ENCODE results near the gene E4F1. TPM values are rescaled to one million over a fixed set of nuclear protein-coding genes. Genes with fewer than 3 reads are reported as not detected.
"Not testable (repeated sequence)": the region's sequence is repeated elsewhere in the genome, so short reads cannot be mapped to it uniquely, and the experiment has no call there.

Gene E4F1
- total and polyA plus RNA-seq, 2 experiments from 2014 or later, result 13.5 to 32.7 TPM

- no peak overlapping the region for H2AFZ ChIP-seq
- DNase-seq, result no peak
- H3K9me3 ChIP-seq (ENCODE audit: low read depth), result no peaks in the 10 kb centered on the region
- no peaks in the 10 kb centered on the region for H3K9me2 ChIP-seq (ENCODE audit: insufficient read depth)
- H3K4me1 ChIP-seq (ENCODE audit: insufficient read depth), result peaks cover 14% of the 10 kb centered on the region; the same call in 1 of the 2 replicates
- H3K4me2 ChIP-seq (ENCODE audit: unreplicated experiment), result no peak overlapping the region
- no peak for TF ChIP-seq EZH2 (IDR thresholded peaks at IDR 0.05; ENCODE audit: insufficient read depth, poor library complexity, severe bottlenecking)
- peaks cover 59% of the 10 kb centered on the region for H3K79me2 ChIP-seq (ENCODE audit: insufficient read depth)
- 0 out of 2 replicates have a peak, but pooled peaks cover 3% of the 10 kb centered on the region for H4K20me1 ChIP-seq (ENCODE audit: insufficient read depth)
- H3K27ac ChIP-seq, result no peak overlapping the region
- peaks cover 44% of the 10 kb centered on the region for H3K36me3 ChIP-seq (ENCODE audit: low read depth)
- no peak overlapping the region for H3K9ac ChIP-seq
- WGBS, 2 experiments (ENCODE audit: low coverage in 1 of 2, low lambda C conversion rate in 2 of 2, missing lambda C conversion rate in 2 of 2), result 83 to 86% methylated on average over 11 of the region's 11 CpGs
- peaks cover 36% of the 10 kb centered on the region for H3F3A ChIP-seq (ENCODE audit: insufficient read depth)
- in situ Hi-C loops (cut with MboI), result no loop called here
- no peaks in the 10 kb centered on the region for H3K27me3 ChIP-seq (replicated peaks; ENCODE audit: insufficient read depth)
- H3K4me3 ChIP-seq, result no peak overlapping the region
Measured at GRCh38 chr16:2253293-2253692, 29.9 kb downstream of the E4F1 start.

- WGBS, 2 experiments (ENCODE audit: low coverage in 1 of 2, low lambda C conversion rate in 2 of 2, missing lambda C conversion rate in 2 of 2), result 89 to 90% methylated on average over 12 of the region's 12 CpGs
- Histone ChIP-seq H3K4me3 (no peak overlapping the region), H3F3A (ENCODE audit: insufficient read depth) (peaks cover 58% of the 10 kb centered on the region), H2AFZ (no peak overlapping the region), H3K4me1 (ENCODE audit: insufficient read depth) (peaks cover 5% of the 10 kb centered on the region; the same call in 1 of the 2 replicates), H3K27me3 (replicated peaks; ENCODE audit: insufficient read depth) (no peaks in the 10 kb centered on the region), H3K9me3 (ENCODE audit: low read depth) (no peaks in the 10 kb centered on the region), H4K20me1 (ENCODE audit: insufficient read depth) (0 out of 2 replicates have a peak, but pooled peaks cover 3% of the 10 kb centered on the region), H3K4me2 (ENCODE audit: unreplicated experiment) (no peak overlapping the region), H3K9me2 (ENCODE audit: insufficient read depth) (no peaks in the 10 kb centered on the region), H3K9ac (no peak overlapping the region), H3K36me3 (ENCODE audit: low read depth) (peaks cover 75% of the 10 kb centered on the region), H3K79me2 (ENCODE audit: insufficient read depth) (peaks cover 68% of the 10 kb centered on the region), H3K27ac (no peak overlapping the region)
- in situ Hi-C loops (cut with MboI), result no loop called here
- no peak for DNase-seq
- TF ChIP-seq EZH2 (IDR thresholded peaks at IDR 0.05; ENCODE audit: insufficient read depth, poor library complexity, severe bottlenecking) (no peak), EZH2phosphoT487 (IDR thresholded peaks at IDR 0.05; ENCODE audit: insufficient read depth, low read depth) (no peak)
Measured at GRCh38 chr16:2256531-2257140, 33.2 kb downstream of the E4F1 start.

GRCh38 chr16:2257726-2258125, 34.3 kb downstream of the E4F1 start:
- TF ChIP-seq EZH2 (IDR thresholded peaks at IDR 0.05; ENCODE audit: insufficient read depth, poor library complexity, severe bottlenecking) (no peak), EZH2phosphoT487 (IDR thresholded peaks at IDR 0.05; ENCODE audit: insufficient read depth, low read depth) (no peak)
- Histone ChIP-seq H3K79me2 (ENCODE audit: insufficient read depth) (peaks cover 79% of the 10 kb centered on the region), H4K20me1 (ENCODE audit: insufficient read depth) (0 out of 2 replicates have a peak, but pooled peaks cover 3% of the 10 kb centered on the region), H2AFZ (no peak overlapping the region), H3K27ac (no peak overlapping the region), H3K9me2 (ENCODE audit: insufficient read depth) (no peaks in the 10 kb centered on the region), H3K9ac (no peak overlapping the region), H3K27me3 (replicated peaks; ENCODE audit: insufficient read depth) (no peaks in the 10 kb centered on the region), H3K4me1 (ENCODE audit: insufficient read depth) (no peaks in the 10 kb centered on the region), H3F3A (ENCODE audit: insufficient read depth) (peaks cover 50% of the 10 kb centered on the region), H3K9me3 (ENCODE audit: low read depth) (no peaks in the 10 kb centered on the region), H3K4me3 (no peak overlapping the region), H3K4me2 (ENCODE audit: unreplicated experiment) (no peak overlapping the region), H3K36me3 (ENCODE audit: low read depth) (peaks cover 86% of the 10 kb centered on the region)
- DNase-seq, result no peak
- WGBS, 2 experiments (ENCODE audit: low coverage in 1 of 2, low lambda C conversion rate in 2 of 2, missing lambda C conversion rate in 2 of 2), result 89 to 91% methylated on average over 6 of the region's 6 CpGs
- in situ Hi-C loops (cut with MboI), result no loop called here

GRCh38 chr16:2258530-2258929, 35.1 kb downstream of the E4F1 start:
- H4K20me1 ChIP-seq (ENCODE audit: insufficient read depth); H3K9me2 ChIP-seq (ENCODE audit: insufficient read depth); H3K4me3 ChIP-seq; H2AFZ ChIP-seq; H3K27ac ChIP-seq; DNase-seq; H3K4me2 ChIP-seq (ENCODE audit: unreplicated experiment); in situ Hi-C loops (cut with MboI); H3K4me1 ChIP-seq (ENCODE audit: insufficient read depth); H3K9me3 ChIP-seq (ENCODE audit: low read depth); H3K27me3 ChIP-seq (replicated peaks; ENCODE audit: insufficient read depth); H3K9ac ChIP-seq: not testable (repeated sequence)
- peaks cover 86% of the 10 kb centered on the region for H3K36me3 ChIP-seq (ENCODE audit: low read depth)
- WGBS, 2 experiments (ENCODE audit: low coverage in 1 of 2, low lambda C conversion rate in 2 of 2, missing lambda C conversion rate in 2 of 2), result 96 to 97% methylated on average over 7 of the region's 7 CpGs
- H3F3A ChIP-seq (ENCODE audit: insufficient read depth), result peaks cover 45% of the 10 kb centered on the region
- H3K79me2 ChIP-seq (ENCODE audit: insufficient read depth), result peaks cover 87% of the 10 kb centered on the region

GRCh38 chr16:2260250-2260649, 36.9 kb downstream of the E4F1 start:
- Histone ChIP-seq H3K36me3 (ENCODE audit: low read depth) (peaks cover 77% of the 10 kb centered on the region), H3K4me1 (ENCODE audit: insufficient read depth) (no peaks in the 10 kb centered on the region), H3K27ac (no peak overlapping the region), H3K4me2 (ENCODE audit: unreplicated experiment) (no peak overlapping the region), H3F3A (ENCODE audit: insufficient read depth) (peaks cover 35% of the 10 kb centered on the region), H3K9me3 (ENCODE audit: low read depth) (no peaks in the 10 kb centered on the region), H3K79me2 (ENCODE audit: insufficient read depth) (peaks cover 100% of the 10 kb centered on the region), H2AFZ (no peak overlapping the region), H3K9me2 (ENCODE audit: insufficient read depth) (no peaks in the 10 kb centered on the region), H4K20me1 (ENCODE audit: insufficient read depth) (peaks cover 12% of the 10 kb centered on the region; the same call in 1 of the 2 replicates), H3K4me3 (no peak overlapping the region), H3K9ac (no peak overlapping the region), H3K27me3 (replicated peaks; ENCODE audit: insufficient read depth) (no peaks in the 10 kb centered on the region)
- in situ Hi-C loops (cut with MboI), result no loop called here
- WGBS, 2 experiments (ENCODE audit: low coverage in 1 of 2, low lambda C conversion rate in 2 of 2, missing lambda C conversion rate in 2 of 2), result 92 to 93% methylated on average over 8 of the region's 8 CpGs
- DNase-seq, result no peak
- TF ChIP-seq EZH2 (IDR thresholded peaks at IDR 0.05; ENCODE audit: insufficient read depth, poor library complexity, severe bottlenecking), result no peak
- TF ChIP-seq EZH2phosphoT487 (IDR thresholded peaks at IDR 0.05; ENCODE audit: insufficient read depth, low read depth), result no peak

GRCh38 chr16:2263026-2263425, 39.6 kb downstream of the E4F1 start:
- Histone ChIP-seq H3K36me3 (ENCODE audit: low read depth) (peaks cover 57% of the 10 kb centered on the region), H3F3A (ENCODE audit: insufficient read depth) (peaks cover 27% of the 10 kb centered on the region; the same call in 1 of the 2 replicates), H3K4me1 (ENCODE audit: insufficient read depth) (peaks cover 11% of the 10 kb centered on the region; the same call in 1 of the 2 replicates), H4K20me1 (ENCODE audit: insufficient read depth) (peaks cover 18% of the 10 kb centered on the region; the same call in 1 of the 2 replicates), H3K79me2 (ENCODE audit: insufficient read depth) (peaks cover 98% of the 10 kb centered on the region)
- H3K4me2 ChIP-seq (ENCODE audit: unreplicated experiment); H3K9me2 ChIP-seq (ENCODE audit: insufficient read depth); H3K9ac ChIP-seq; in situ Hi-C loops (cut with MboI); H3K9me3 ChIP-seq (ENCODE audit: low read depth); H3K27me3 ChIP-seq (replicated peaks; ENCODE audit: insufficient read depth); H3K4me3 ChIP-seq; H2AFZ ChIP-seq; DNase-seq; H3K27ac ChIP-seq: not testable (repeated sequence)
- 87% methylated on average over 14 of the region's 14 CpGs for WGBS, 2 experiments (ENCODE audit: low coverage in 1 of 2, low lambda C conversion rate in 2 of 2, missing lambda C conversion rate in 2 of 2)

GRCh38 chr16:2266887-2267286, 43.5 kb downstream of the E4F1 start:
- in situ Hi-C loops (cut with MboI); H2AFZ ChIP-seq; H3K9me2 ChIP-seq (ENCODE audit: insufficient read depth); H3K27me3 ChIP-seq (replicated peaks; ENCODE audit: insufficient read depth); H3F3A ChIP-seq (ENCODE audit: insufficient read depth); H3K9me3 ChIP-seq (ENCODE audit: low read depth): not testable (repeated sequence)
- H3K79me2 ChIP-seq (ENCODE audit: insufficient read depth), result peaks cover 89% of the 10 kb centered on the region
- DNase-seq, result peak; percentile 52
- H3K4me3 ChIP-seq, result peak overlapping the region; percentile 79
- H3K4me1 ChIP-seq (ENCODE audit: insufficient read depth), result peaks cover 17% of the 10 kb centered on the region
- H3K36me3 ChIP-seq (ENCODE audit: low read depth), result peaks cover 20% of the 10 kb centered on the region
- H3K4me2 ChIP-seq (ENCODE audit: unreplicated experiment), result peak overlapping the region; percentile 99
- peak overlapping the region; percentile 90 for H3K27ac ChIP-seq
- WGBS, 2 experiments (ENCODE audit: low coverage in 1 of 2, low lambda C conversion rate in 2 of 2, missing lambda C conversion rate in 2 of 2), result 2 to 6% methylated on average over 11 to 12 of the region's 12 CpGs
- peak overlapping the region; percentile 91 for H3K9ac ChIP-seq
- peaks cover 21% of the 10 kb centered on the region; the same call in 1 of the 2 replicates for H4K20me1 ChIP-seq (ENCODE audit: insufficient read depth)
